Naive thymus-derived CD4-positive, alpha-beta T cell (primary cell): Measurements from ENCODE around the gene ZFAND2B. TPM values are rescaled to one million over a fixed set of nuclear protein-coding genes. Genes with fewer than 3 reads are reported as not detected.
A peak's percentile ranks its signal among the peaks of the same experiment; 100 is the strongest.

Experiments used
- ATAC-seq: fragments of 150-1000 bp; cut with Tn5 transposase; 2 replicates; pipeline ENCODE4 v1.10.0; 2021; ENCODE audit warnings: mild to moderate bottlenecking, moderate library complexity
- CTCF ChIA-PET: fragments of 350-600 bp; sonication (Branson Sonifier 250); formaldehyde crosslinking; loops from one replicate; lab custom pipeline; 2021; ENCODE audit warnings: antibody characterized with exemption; lab: Charles Lee
- POLR2A ChIA-PET: fragments of 350-600 bp; sonication (Branson Sonifier 250); formaldehyde crosslinking; loops from one replicate; lab custom pipeline; 2021; ENCODE audit warnings: antibody characterized with exemption, inconsistent platforms; lab: Charles Lee
- DNase-seq, 9 donors: peaks; one replicate each; pipeline versions ENCODE4 v3.0.0 to v3.0.0-alpha.2; 2020 to 2022; ENCODE audit warnings: mixed read lengths in 1 of 9
- H3K27ac ChIP-seq: one replicate; pipeline ENCODE4 v1.7.0; 2013; ENCODE audit warnings: mild to moderate bottlenecking, low read depth, low read length, moderate library complexity
- H3K27me3 ChIP-seq, 2 donors: one replicate each; pipeline ENCODE4 v1.7.0; 2013; ENCODE audit warnings: low read length in 2 of 2, mild to moderate bottlenecking in 2 of 2, moderate library complexity in 2 of 2; ENCODE audit not compliant: control insufficient read depth in 2 of 2, insufficient read depth in 2 of 2
- H3K36me3 ChIP-seq, 3 experiments: 1 replicate in 2 of 3; 2 replicates in 1 of 3; pipeline ENCODE4 v1.7.0; 2013; ENCODE audit warnings: low read length in 3 of 3, mild to moderate bottlenecking in 3 of 3, moderate library complexity in 1 of 3; ENCODE audit not compliant: insufficient read depth in 3 of 3, control insufficient read depth in 2 of 3
- H3K4me1 ChIP-seq, 2 donors: one replicate each; pipeline ENCODE4 v1.7.0; 2013; ENCODE audit warnings: low read length in 2 of 2, mild to moderate bottlenecking in 2 of 2, moderate library complexity in 1 of 2; ENCODE audit not compliant: control insufficient read depth in 2 of 2, insufficient read depth in 2 of 2
- H3K4me3 ChIP-seq: 2 replicates; pipeline ENCODE4 v1.7.0; 2013; ENCODE audit warnings: mild to moderate bottlenecking, low read length
- H3K9me3 ChIP-seq, 3 experiments: 1 replicate in 2 of 3; 2 replicates in 1 of 3; pipeline ENCODE4 v1.7.0; 2013; ENCODE audit warnings: low read length in 3 of 3; ENCODE audit not compliant: control insufficient read depth in 2 of 3
- H3K27ac Mint-ChIP-seq, 9 donors: one replicate each; pipeline ENCODE4 v1.8.0; 2020 to 2022; ENCODE audit warnings: mixed read lengths in 9 of 9, mild to moderate bottlenecking in 8 of 9, moderate library complexity in 5 of 9, inconsistent platforms in 2 of 9
- H3K27me3 Mint-ChIP-seq, 5 donors: one replicate each; pipeline ENCODE4 v1.8.0; 2021 to 2022; ENCODE audit warnings: mixed read lengths in 5 of 5, mild to moderate bottlenecking in 1 of 5
- H3K36me3 Mint-ChIP-seq, 5 donors: one replicate each; pipeline ENCODE4 v1.8.0; 2020 to 2022; ENCODE audit warnings: mixed read lengths in 5 of 5, mild to moderate bottlenecking in 3 of 5, inconsistent platforms in 1 of 5
- H3K4me1 Mint-ChIP-seq, 7 donors: one replicate each; pipeline ENCODE4 v1.8.0; 2020 to 2022; ENCODE audit warnings: mixed read lengths in 7 of 7, mild to moderate bottlenecking in 3 of 7, inconsistent platforms in 1 of 7
- H3K4me3 Mint-ChIP-seq, 10 donors: one replicate each; pipeline ENCODE4 v1.8.0; 2020 to 2022; ENCODE audit warnings: mild to moderate bottlenecking in 10 of 10, mixed read lengths in 10 of 10, moderate library complexity in 6 of 10, inconsistent platforms in 2 of 10
- H3K9me3 Mint-ChIP-seq, 11 donors: one replicate each; pipeline ENCODE4 v1.8.0; 2020 to 2022; ENCODE audit warnings: mixed read lengths in 11 of 11, mild to moderate bottlenecking in 4 of 11, inconsistent platforms in 1 of 11, moderate library complexity in 1 of 11
- intact Hi-C, 2 donors: fragments of 100-400 bp; cut with micrococcal nuclease; formaldehyde crosslinking; loops; one replicate each; pipeline ENCODE4 v1.15.1; 2023
- polyA plus RNA-seq, 2 donors: library from polyadenylated mRNA; unstranded; fragments of 300-500 nt; fragmentation: Illumina TruSeq; gene quantifications; one replicate each; pipeline ENCODE4 v1.2.3, GENCODE V29; 2021
- total RNA-seq, 6 experiments: library from RNA in 5 of 6; stranded (reverse) in 5 of 6; gene quantifications; 1 replicate in 5 of 6; 2 replicates in 1 of 6; pipeline ENCODE4 v1.2.3 and lab custom pipeline; 2021 to 2026

Gene ZFAND2B
- total and polyA plus RNA-seq, 7 experiments from 2014 or later = 50.1 to 90.7 (median 72.4) TPM

DNA sequence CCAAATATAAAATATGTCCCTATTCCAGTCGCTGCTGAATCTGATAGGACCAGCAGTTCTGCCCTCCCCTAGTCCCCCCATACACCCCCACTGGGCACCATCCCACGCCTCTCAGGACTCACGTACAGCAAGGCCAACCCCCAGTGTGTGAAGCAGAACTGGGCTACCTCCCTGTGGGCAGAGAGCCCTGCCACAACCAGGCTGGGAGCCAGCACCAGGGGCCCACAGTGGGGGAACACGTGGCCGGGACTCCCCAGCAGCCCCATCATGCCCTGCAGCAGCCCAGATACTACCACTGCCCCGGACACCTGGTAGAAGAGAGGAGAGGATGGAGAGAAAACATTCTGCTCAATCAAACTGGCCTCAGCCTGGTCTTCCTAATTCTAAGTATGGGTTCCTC, 38.1 kb upstream of the ZFAND2B start:
- Mint-ChIP-seq H3K4me1 (peaks cover 9 to 17% (median 15%) of the 10 kb centered on the region in 7 donors), H3K27me3 (no peaks in the 10 kb centered on the region), H3K9me3 (peaks cover 0 to 2% (median 0%) of the 10 kb centered on the region in 11 donors), H3K36me3 (peaks cover 0 to 11% (median 6%) of the 10 kb centered on the region in 5 donors), H3K4me3 (no peak overlapping the region), H3K27ac (no peak overlapping the region)
- ATAC-seq (no peak), DNase-seq (no peak)
- no peaks in the 10 kb centered on the region for H3K27me3 ChIP-seq
- no peak overlapping the region for H3K4me3 ChIP-seq
- intact Hi-C loops = no loop called here
- H3K4me1 ChIP-seq = peaks cover 0 to 5% of the 10 kb centered on the region in 2 donors
- no peaks in the 10 kb centered on the region for H3K9me3 ChIP-seq
- H3K36me3 ChIP-seq = peaks cover 0 to 22% (median 5%) of the 10 kb centered on the region in 3 experiments
- no peak overlapping the region for H3K27ac ChIP-seq
- ChIA-PET CTCF (interaction anchor here (3.5 kb wide), 1 partner anchor 44 kb away, joined by 32 read pairs; no protein-coding TSS in a partner anchor), POLR2A (interaction anchor here (9.4 to 10.4 kb wide), 2 partner anchors 39 to 83 kb away, joined by 162 to 343 read pairs; partner anchors contain the start of genes TUBA4A, TUBA4B and ZFAND2B)

DNA sequence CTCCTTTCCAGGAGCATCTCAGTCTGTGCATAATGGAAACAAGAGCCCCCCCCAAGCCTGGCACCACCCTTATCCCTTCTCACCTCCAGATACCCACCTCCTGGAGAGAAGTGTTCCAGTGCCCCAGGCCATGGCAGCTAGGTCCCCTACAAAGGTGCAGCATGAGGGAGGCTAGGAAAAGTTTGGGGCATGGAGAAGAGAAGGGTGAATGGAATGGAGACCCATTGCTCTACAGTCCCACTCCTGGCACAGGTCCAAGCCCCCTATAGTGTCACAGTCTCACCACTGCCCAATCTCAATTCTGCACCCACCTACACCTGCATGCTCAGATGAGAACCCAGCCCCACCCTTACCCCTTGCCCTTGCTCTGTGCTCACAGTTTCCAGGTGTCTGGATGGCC, 37.6 kb upstream of the ZFAND2B start:
- Mint-ChIP-seq H3K4me1 (peaks cover 12 to 22% (median 17%) of the 10 kb centered on the region in 7 donors), H3K9me3 (peaks cover 0 to 2% (median 0%) of the 10 kb centered on the region in 11 donors), H3K4me3 (no peak overlapping the region), H3K27ac (no peak overlapping the region), H3K27me3 (no peaks in the 10 kb centered on the region), H3K36me3 (peaks cover under 1 to 13% (median 6%) of the 10 kb centered on the region in 5 donors)
- ATAC-seq = no peak
- no peak overlapping the region for H3K27ac ChIP-seq
- H3K4me1 ChIP-seq = peaks cover 0 to 7% of the 10 kb centered on the region in 2 donors
- H3K36me3 ChIP-seq = peaks cover 3 to 25% (median 6%) of the 10 kb centered on the region in 3 experiments
- ChIA-PET POLR2A (interaction anchor here (9.4 to 10.4 kb wide), 2 partner anchors 38 to 83 kb away, joined by 162 to 343 read pairs; partner anchors contain the start of genes TUBA4A, TUBA4B and ZFAND2B), CTCF (interaction anchor here (3.0 to 3.5 kb wide), 2 partner anchors 10 to 43 kb away, joined by 20 to 32 read pairs; partner anchors contain the start of gene NHEJ1)
- intact Hi-C loops = no loop called here
- no peak overlapping the region for H3K4me3 ChIP-seq
- no peaks in the 10 kb centered on the region for H3K27me3 ChIP-seq
- DNase-seq = no peak
- H3K9me3 ChIP-seq = no peaks in the 10 kb centered on the region

DNA sequence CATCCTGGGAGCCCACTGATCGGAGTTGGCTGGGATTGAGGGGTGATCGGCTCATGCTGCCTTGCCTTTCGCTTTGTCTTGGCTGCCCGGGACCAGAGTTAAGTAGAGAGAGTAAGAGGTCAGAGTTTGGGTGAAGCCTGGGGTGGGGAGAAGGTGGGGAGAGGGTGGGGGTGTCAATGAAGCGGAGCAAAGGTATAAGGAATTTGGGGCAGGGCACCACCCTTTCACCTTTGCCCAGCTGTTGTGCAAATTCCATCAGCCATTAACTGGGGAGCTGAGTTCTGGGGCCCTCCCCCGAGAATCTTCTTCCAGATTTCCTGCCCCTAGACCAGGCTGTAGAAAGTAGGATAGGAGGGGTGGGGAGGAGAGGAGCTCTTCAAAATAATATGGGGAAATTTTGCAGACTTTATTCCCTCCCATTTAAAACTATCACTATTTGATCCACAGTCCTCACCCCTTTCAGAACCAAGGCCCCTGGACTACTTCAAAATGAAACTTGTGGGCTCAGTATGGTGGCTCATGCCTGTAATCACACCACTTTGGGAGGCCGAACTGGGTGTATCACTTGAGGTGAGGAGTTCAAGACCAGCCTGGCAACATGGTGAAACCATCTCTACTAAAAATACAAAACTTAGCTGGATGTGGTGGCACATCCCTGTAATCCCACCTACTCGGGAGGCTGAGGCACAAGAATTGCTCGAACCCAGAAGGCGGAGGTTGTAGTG, 36.5 kb upstream of the ZFAND2B start, which contains the start of gene SLC23A3:
SLC23A3 (minus strand) TSS at position 100 of the 725 bp plus-strand sequence; CDS start at position 55, 45 bp downstream.
- peaks cover 13 to 35% (median 13%) of the 10 kb centered on the region in 3 experiments for H3K36me3 ChIP-seq
- H3K36me3 Mint-ChIP-seq = peaks cover 9 to 22% (median 11%) of the 10 kb centered on the region in 5 donors
- CTCF ChIA-PET = interaction anchor here (0.9 to 3.5 kb wide), 8 partner anchors 11 to 125 kb away, joined by 3 to 32 read pairs (median 4); partner anchors contain the start of gene NHEJ1
- no peak for DNase-seq
- no peaks in the 10 kb centered on the region for H3K27me3 ChIP-seq
- no peaks in the 10 kb centered on the region for H3K9me3 ChIP-seq
- H3K4me1 Mint-ChIP-seq = peaks cover 22 to 33% (median 28%) of the 10 kb centered on the region in 7 donors
- no peak within 1 kb of the TSS for H3K4me3 Mint-ChIP-seq
- intact Hi-C loops = loop anchor here in 1 of 2 donors (2.0 kb wide), 1 partner anchor 129 kb away; no protein-coding TSS in a partner anchor
- H3K27me3 Mint-ChIP-seq = no peaks in the 10 kb centered on the region
- ATAC-seq = no peak
- H3K27ac ChIP-seq = no peak within 1 kb of the TSS
- no peak within 1 kb of the TSS for H3K4me3 ChIP-seq
- POLR2A ChIA-PET = interaction anchor here (1.2 to 10.4 kb wide), 3 partner anchors 37 to 82 kb away, joined by 3 to 343 read pairs (median 162); partner anchors contain the start of genes ANKZF1, TUBA4A, TUBA4B and ZFAND2B
- H3K4me1 ChIP-seq = peaks cover 7 to 19% of the 10 kb centered on the region in 2 donors
- H3K9me3 Mint-ChIP-seq = peaks cover 0 to 2% (median 0%) of the 10 kb centered on the region in 11 donors
- no peak within 1 kb of the TSS for H3K27ac Mint-ChIP-seq

DNA sequence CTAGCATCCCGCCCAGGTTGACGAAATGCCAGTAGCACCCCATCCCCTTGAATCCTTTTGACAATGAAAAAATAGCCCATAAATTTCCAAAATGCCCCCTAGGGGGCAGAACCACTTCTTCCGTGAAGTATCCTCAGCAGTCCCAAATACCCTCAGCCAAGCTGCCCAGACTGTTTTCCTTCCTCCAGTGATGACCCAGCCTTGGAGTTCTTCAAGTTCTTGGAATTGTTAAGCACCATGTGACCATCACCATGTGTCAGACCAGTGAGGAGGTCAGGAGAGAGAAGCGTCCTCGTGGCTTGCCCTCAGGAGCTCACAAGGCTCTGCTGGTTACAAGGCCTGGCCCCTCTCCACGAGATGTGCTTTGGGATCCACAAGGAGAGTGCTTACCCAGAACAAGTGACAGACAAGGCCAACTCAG, 35.3 kb upstream of the ZFAND2B start:
- Mint-ChIP-seq H3K4me1 (peaks cover 33 to 44% (median 37%) of the 10 kb centered on the region in 7 donors), H3K36me3 (peaks cover 9 to 19% (median 11%) of the 10 kb centered on the region in 5 donors), H3K4me3 (no peak overlapping the region), H3K27ac (peak overlapping the region in 7 of 9 donors; percentile 21 to 89 (median 65)), H3K9me3 (peaks cover 0 to 2% (median 0%) of the 10 kb centered on the region in 11 donors), H3K27me3 (no peaks in the 10 kb centered on the region)
- Histone ChIP-seq H3K27me3 (no peaks in the 10 kb centered on the region), H3K27ac (peak overlapping the region; percentile 40), H3K9me3 (no peaks in the 10 kb centered on the region), H3K36me3 (peaks cover 13 to 35% (median 13%) of the 10 kb centered on the region in 3 experiments), H3K4me1 (peaks cover 18 to 27% of the 10 kb centered on the region in 2 donors), H3K4me3 (no peak overlapping the region)
- CTCF ChIA-PET = interaction anchor here (0.7 to 7.2 kb wide), 11 partner anchors 11 to 127 kb away, joined by 3 to 54 read pairs (median 5); partner anchors contain the start of genes NHEJ1 and ZFAND2B
- ATAC-seq = peak; percentile 69
- intact Hi-C loops = loop anchor here (1.0 to 2.0 kb wide), 4 partner anchors 11 to 128 kb away; partner anchors contain the start of gene NHEJ1 (in 1 of the 2)
- DNase-seq = peak in 7 of 9 donors; percentile 21 to 55 (median 50)
- POLR2A ChIA-PET = interaction anchor here (0.7 to 10.4 kb wide), 9 partner anchors 10 to 278 kb away, joined by 3 to 343 read pairs (median 3); partner anchors contain the start of genes ANKZF1, DNAJB2, TUBA4A and TUBA4B

DNA sequence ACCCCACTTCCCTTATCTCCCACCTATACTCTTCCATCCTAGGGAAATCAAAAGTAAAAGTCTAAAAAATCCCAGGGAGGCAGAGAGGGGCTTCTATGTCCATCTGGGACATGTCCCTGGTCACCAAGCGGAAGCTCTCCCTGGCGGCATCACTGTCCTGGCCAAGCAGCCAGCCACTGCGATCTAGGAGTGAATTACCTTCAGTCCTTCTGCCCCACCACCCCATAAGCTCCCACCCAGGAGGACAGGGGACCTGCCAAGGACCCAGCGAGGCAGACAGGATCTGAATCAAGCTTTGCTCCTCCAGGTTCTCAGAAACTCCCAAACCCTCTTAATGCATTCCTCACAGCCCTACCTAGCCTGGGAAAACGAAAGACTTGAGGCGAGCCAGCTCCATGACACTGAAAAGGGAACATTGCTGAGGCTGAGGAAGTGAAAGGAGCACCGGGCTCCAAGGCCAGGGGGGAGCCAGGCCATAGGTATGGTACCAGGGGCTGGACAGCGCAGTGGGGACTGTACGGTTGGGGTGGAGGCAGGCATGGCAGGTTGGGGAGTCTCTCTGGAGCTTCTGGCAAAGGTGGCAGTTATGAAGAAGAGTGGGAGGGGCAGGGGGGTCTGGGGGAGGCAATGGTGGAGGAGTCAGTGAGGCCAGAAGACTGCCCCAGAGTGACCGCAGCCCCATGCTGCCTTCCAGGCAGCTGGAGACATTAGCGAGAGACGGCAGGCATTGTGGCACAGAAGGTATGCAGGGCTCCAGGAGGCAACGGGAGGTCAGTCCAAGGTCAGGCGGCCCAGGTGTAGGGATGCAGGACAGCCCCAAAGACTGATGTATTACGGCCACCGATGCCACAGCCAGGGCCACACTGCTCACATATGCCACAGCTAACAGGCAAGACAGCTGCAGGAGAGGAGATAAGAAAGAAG, 34.1 kb upstream of the ZFAND2B start:
- H3K27me3 ChIP-seq = no peaks in the 10 kb centered on the region
- no peak overlapping the region for H3K4me3 ChIP-seq
- Mint-ChIP-seq H3K27ac (peak overlapping the region in 6 of 9 donors; percentile 7 to 83 (median 40)), H3K36me3 (peaks cover 7 to 19% (median 10%) of the 10 kb centered on the region in 5 donors), H3K9me3 (peaks cover 0 to 2% (median 0%) of the 10 kb centered on the region in 11 donors), H3K4me3 (no peak overlapping the region), H3K27me3 (no peaks in the 10 kb centered on the region), H3K4me1 (peaks cover 32 to 46% (median 41%) of the 10 kb centered on the region in 7 donors)
- H3K9me3 ChIP-seq = no peaks in the 10 kb centered on the region
- no peak for ATAC-seq
- H3K36me3 ChIP-seq = peaks cover 13 to 35% (median 13%) of the 10 kb centered on the region in 3 experiments
- intact Hi-C loops = no loop called here
- no peak for DNase-seq
- ChIA-PET CTCF (interaction anchor here (0.9 to 7.2 kb wide), 9 partner anchors 9 to 122 kb away, joined by 3 to 54 read pairs (median 4); partner anchors contain the start of gene ZFAND2B), POLR2A (interaction anchor here (0.7 to 10.4 kb wide), 7 partner anchors 8 to 123 kb away, joined by 3 to 343 read pairs (median 7); partner anchors contain the start of genes ABCB6, ANKZF1, ATG9A and DNAJB2)
- peaks cover 23 to 27% of the 10 kb centered on the region in 2 donors for H3K4me1 ChIP-seq
- no peak overlapping the region for H3K27ac ChIP-seq
